ENCODE results near the gene BCR. TPM values are rescaled to one million over a fixed set of nuclear protein-coding genes. Genes with fewer than 3 reads are reported as not detected.
"Not testable (repeated sequence)": the region's sequence is repeated elsewhere in the genome, so short reads cannot be mapped to it uniquely, and the experiment has no call there.

The BCR gene
- total RNA-seq, 1 donor from 2014 or later: 45.1 TPM

DNA sequence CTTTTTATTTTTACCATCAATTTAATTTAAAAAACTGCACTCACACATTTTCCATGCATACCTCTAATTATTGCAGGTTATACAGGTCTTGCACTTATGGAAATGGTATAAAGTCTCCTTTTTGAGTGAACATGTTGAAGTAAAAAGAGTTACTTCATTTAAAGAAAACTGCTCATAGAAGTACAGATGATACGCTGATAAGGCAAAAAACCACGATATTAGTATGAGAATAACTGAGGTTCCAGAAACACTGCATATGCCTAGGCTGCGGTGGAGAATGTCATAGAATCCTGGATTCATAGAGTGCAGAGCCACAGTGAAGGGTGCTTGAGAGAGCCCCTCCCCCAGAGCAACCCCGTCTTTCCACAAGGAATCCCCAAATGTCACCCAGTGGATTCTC is 175.8 kb downstream of the BCR start:
- no peak overlapping the region for H3K4me3 Mint-ChIP-seq
- peaks cover 10% of the 10 kb centered on the region for H3K27me3 Mint-ChIP-seq
- H3K9me3 Mint-ChIP-seq: no peaks in the 10 kb centered on the region
- H3K27ac Mint-ChIP-seq: no peak overlapping the region
- intact Hi-C loops (cut with micrococcal nuclease): no loop called here
- peaks cover 3% of the 10 kb centered on the region for H3K4me1 Mint-ChIP-seq
- no peaks in the 10 kb centered on the region for H3K36me3 Mint-ChIP-seq (ENCODE audit: low read depth)
- no peak for DNase-seq

DNA sequence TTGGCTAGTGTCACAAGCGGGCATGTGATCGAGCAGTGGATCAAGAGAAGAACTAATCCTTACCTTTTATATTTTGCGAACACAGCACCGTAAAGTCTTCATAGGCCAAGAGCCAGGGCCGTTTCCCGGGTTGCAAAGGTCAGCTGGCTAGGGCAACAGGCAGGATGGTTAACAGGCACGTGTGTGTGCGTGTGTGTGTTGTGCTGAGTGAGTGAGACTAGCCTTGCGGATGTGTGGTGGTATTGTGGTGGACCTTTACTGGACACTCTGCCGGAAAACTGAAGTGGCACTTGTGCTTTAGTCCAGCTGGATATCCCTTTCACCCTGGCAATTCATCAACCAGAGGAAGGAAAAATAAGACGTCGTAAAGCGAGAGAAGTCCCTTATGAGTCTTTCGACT is 176.7 kb downstream of the BCR start:
- no peak overlapping the region for H3K27ac Mint-ChIP-seq
- peaks cover 3% of the 10 kb centered on the region for H3K4me1 Mint-ChIP-seq
- no peaks in the 10 kb centered on the region for H3K9me3 Mint-ChIP-seq
- no peaks in the 10 kb centered on the region for H3K36me3 Mint-ChIP-seq (ENCODE audit: low read depth)
- peaks cover 13% of the 10 kb centered on the region for H3K27me3 Mint-ChIP-seq
- no peak overlapping the region for H3K4me3 Mint-ChIP-seq
- DNase-seq: no peak
- intact Hi-C loops (cut with micrococcal nuclease): no loop called here

DNA sequence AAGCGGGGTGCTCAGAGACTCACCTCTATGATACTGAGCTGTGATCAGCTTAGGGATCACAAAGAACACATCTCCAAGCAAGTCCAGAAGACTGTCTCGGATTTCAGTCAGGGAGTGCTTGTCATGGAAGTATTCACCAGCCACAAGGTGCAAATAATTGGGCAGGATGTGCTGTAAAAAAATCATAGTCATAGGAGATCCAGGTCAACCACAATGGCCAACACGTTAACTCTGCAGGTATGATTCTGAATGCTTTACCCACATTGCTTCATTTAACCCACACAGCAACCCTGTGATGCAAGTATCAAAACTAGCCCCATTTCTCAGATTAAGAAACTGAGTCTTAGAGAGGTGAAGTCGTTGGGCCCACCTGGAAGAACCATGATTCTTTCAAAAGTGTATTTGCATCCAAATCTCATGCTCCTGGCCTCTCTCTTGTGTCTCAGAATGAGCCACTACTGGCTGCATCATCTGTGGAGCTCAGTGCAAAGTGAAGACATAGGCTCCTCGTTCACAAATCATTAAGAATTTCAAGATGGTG is 179.3 kb downstream of the BCR start:
- Mint-ChIP-seq H3K9me3 (no peaks in the 10 kb centered on the region), H3K36me3 (ENCODE audit: low read depth) (no peaks in the 10 kb centered on the region), H3K4me1 (no peaks in the 10 kb centered on the region), H3K27ac (no peak overlapping the region), H3K4me3 (no peak overlapping the region), H3K27me3 (peaks cover 9% of the 10 kb centered on the region)
- intact Hi-C loops (cut with micrococcal nuclease): no loop called here
- no peak for DNase-seq

DNA sequence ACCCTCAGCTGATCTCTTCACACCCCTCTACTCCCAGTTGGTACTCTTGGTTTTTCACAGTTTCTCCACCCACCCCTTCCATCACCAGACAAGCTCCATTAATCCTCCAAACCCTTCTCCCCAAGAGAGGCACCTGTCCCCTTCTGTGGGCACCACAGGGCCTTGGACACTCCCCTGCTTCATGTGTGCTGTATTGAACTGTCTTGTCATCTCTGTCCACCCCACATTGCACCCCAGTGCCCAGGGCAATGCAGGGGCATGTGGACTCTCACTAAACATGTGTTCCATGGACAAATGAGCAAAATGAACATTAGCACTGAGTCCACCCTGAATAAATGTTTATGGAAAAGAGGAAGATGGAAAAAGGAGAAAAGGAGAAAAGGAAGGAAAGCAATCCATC is 181.4 kb downstream of the BCR start:
- H3K4me1 Mint-ChIP-seq: no peaks in the 10 kb centered on the region
- no peak overlapping the region for H3K27ac Mint-ChIP-seq
- intact Hi-C loops (cut with micrococcal nuclease): no loop called here

DNA sequence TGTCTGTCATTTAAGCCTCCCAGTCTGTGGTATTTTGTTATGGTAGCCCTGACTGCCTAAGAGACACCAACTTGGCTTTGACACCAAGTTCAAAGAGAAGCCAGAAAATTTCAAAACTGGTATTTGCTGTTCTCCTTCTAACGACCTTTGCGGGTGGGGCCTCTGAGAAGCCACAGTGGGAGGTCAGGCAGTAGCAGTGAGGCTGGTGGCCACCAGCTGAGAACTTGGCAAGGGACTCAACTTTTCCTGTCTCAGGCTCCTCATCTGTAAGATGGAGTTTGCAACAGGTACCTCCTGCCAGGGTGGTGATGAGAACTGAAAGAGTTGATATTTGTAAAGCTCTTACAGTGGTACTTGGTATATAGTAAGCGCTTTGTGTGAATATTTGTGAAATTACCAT is 183.4 kb downstream of the BCR start:
- DNase-seq: no peak

More for the DNA sequence above, 181.4 kb downstream of the BCR start:
- Mint-ChIP-seq H3K36me3 (ENCODE audit: low read depth) (no peaks in the 10 kb centered on the region), H3K4me3 (no peak overlapping the region), H3K9me3 (no peaks in the 10 kb centered on the region), H3K27me3 (peaks cover 17% of the 10 kb centered on the region)
- DNase-seq: no peak

GRCh38 chr22:23364389-23364788 is 184.1 kb downstream of the BCR start:
- Mint-ChIP-seq H3K4me3 (no peak overlapping the region), H3K36me3 (ENCODE audit: low read depth) (no peaks in the 10 kb centered on the region), H3K9me3 (no peaks in the 10 kb centered on the region), H3K27me3 (peaks cover 34% of the 10 kb centered on the region), H3K27ac (no peak overlapping the region), H3K4me1 (no peaks in the 10 kb centered on the region)
- DNase-seq: no peak
- intact Hi-C loops (cut with micrococcal nuclease): no loop called here

More for the DNA sequence above, 183.4 kb downstream of the BCR start:
- Mint-ChIP-seq H3K27ac (no peak overlapping the region), H3K4me1 (no peaks in the 10 kb centered on the region), H3K4me3 (no peak overlapping the region), H3K36me3 (ENCODE audit: low read depth) (no peaks in the 10 kb centered on the region), H3K27me3 (peaks cover 32% of the 10 kb centered on the region), H3K9me3 (no peaks in the 10 kb centered on the region)
- intact Hi-C loops (cut with micrococcal nuclease): no loop called here

DNA sequence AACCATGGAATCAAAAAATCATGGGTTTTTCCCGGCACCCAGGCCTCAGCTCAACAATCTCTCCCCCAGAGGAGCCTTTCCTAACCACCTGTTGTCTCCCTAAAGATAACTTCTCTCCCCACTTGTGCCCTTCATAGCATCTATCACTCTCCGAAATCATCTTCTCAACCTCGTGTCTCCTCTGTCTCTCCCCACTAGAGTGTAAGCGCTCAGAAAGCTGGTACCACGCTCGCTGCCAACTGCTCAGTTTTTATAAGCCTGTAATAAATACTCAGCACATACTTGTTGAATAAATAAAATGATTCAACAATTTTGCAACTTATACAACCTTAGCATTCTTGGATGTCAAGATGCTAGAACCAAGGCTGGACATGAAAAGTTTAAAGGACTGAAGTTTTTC is 185.2 kb downstream of the BCR start:
- H3K9me3 Mint-ChIP-seq: no peaks in the 10 kb centered on the region
- H3K4me1 Mint-ChIP-seq: no peaks in the 10 kb centered on the region
- no peak overlapping the region for H3K4me3 Mint-ChIP-seq

DNA sequence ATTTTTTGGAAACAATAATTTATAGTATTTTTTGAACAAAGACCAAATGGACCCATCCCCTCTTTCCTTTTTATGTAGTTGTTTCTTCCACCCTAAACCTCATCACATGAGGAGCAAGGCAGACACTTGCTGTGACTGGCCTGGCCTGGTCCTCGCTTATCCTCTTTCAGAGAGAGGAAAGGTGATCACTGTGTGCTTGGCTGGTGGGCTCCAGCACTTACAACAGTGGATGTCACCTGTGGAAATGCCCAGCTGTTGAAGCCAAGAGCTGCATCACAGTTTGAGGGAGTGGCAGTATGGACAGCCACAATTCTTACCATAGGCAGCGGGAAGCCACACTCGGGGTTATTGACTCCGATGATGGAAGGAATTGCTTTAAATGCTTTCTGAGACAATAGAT is 185.7 kb downstream of the BCR start:
- Mint-ChIP-seq H3K4me3 (no peak overlapping the region), H3K9me3 (no peaks in the 10 kb centered on the region), H3K27ac (no peak overlapping the region), H3K36me3 (ENCODE audit: low read depth) (no peaks in the 10 kb centered on the region), H3K4me1 (no peaks in the 10 kb centered on the region), H3K27me3 (peaks cover 42% of the 10 kb centered on the region)
- DNase-seq: no peak
- intact Hi-C loops (cut with micrococcal nuclease): no loop called here

More for the DNA sequence above, 185.2 kb downstream of the BCR start:
- intact Hi-C loops (cut with micrococcal nuclease): no loop called here
- H3K36me3 Mint-ChIP-seq (ENCODE audit: low read depth): no peaks in the 10 kb centered on the region
- no peak overlapping the region for H3K27ac Mint-ChIP-seq
- peaks cover 41% of the 10 kb centered on the region for H3K27me3 Mint-ChIP-seq
- DNase-seq: no peak

DNA sequence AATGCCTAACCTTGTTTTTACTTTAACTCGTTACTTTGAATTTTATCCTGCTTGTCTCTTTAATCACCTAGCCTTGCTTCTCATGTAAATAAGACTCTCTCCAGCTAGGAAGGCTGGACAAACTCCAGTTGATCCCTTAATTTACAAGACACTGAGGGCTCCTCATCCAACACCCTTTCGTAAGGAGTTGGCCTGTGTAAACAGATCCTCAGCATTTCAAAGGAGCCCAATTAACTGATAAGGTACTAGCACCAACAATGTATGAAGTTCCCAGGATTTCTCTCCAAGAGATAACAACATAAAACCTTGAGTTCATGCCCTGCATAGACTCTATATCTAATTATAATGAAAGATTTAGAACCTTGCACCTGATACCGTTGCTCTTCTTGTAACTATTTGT is 186.9 kb downstream of the BCR start:
- H3K27me3 Mint-ChIP-seq: peaks cover 39% of the 10 kb centered on the region
- H3K4me1 Mint-ChIP-seq; H3K27ac Mint-ChIP-seq; H3K9me3 Mint-ChIP-seq; intact Hi-C loops (cut with micrococcal nuclease); H3K4me3 Mint-ChIP-seq; DNase-seq; H3K36me3 Mint-ChIP-seq (ENCODE audit: low read depth): not testable (repeated sequence)

Other genes starting within 250 kb of the BCR start
- gene GNAZ, start 110.0 kb upstream of the BCR start, total RNA-seq: 0.51 and 0.83 TPM in 2 replicates
- gene RSPH14, start 38.5 kb upstream of the BCR start, total RNA-seq: not detected in 2 replicates
- not detected in 2 replicates for gene RAB36, start 35.0 kb upstream of the BCR start, total RNA-seq

Data from activated CD4-positive, alpha-beta T cell treated with anti-CD3 and anti-CD28 coated beads, Interleukin-2, amount 10 ng/mL, durations not matched to agents 24 days and 14 days (primary cell).